Activated CD4-positive, alpha-beta memory T cell treated with anti-CD3 and anti-CD28 coated beads, Interleukin-2, amount 10 ng/mL, durations not matched to agents 7 days and 5 days (primary cell): Measurements from ENCODE around the gene VLDLR. TPM values are rescaled to one million over a fixed set of nuclear protein-coding genes. Genes with fewer than 3 reads are reported as not detected.

ENCODE experiments used
- CTCF ChIA-PET: fragments of 350-600 bp; sonication (Branson Sonifier 250); formaldehyde crosslinking; loops from one replicate; lab custom pipeline; 2021; ENCODE audit warnings: antibody characterized with exemption, inconsistent platforms; lab: Charles Lee
- POLR2A ChIA-PET: fragments of 350-600 bp; sonication (Branson Sonifier 250); formaldehyde crosslinking; loops from one replicate; lab custom pipeline; 2021; ENCODE audit warnings: antibody characterized with exemption; lab: Charles Lee
- DNase-seq: peaks from one replicate; pipeline ENCODE4 v3.0.0-alpha.2; 2020
- H3K27ac Mint-ChIP-seq: one replicate; pipeline ENCODE4 v1.8.0; 2021; ENCODE audit warnings: mild to moderate bottlenecking, mixed read lengths
- H3K27me3 Mint-ChIP-seq: one replicate; pipeline ENCODE4 v1.8.0; 2021; ENCODE audit warnings: mixed read lengths
- H3K36me3 Mint-ChIP-seq: one replicate; pipeline ENCODE4 v1.8.0; 2021; ENCODE audit warnings: low read depth, mixed read lengths
- H3K4me1 Mint-ChIP-seq: one replicate; pipeline ENCODE4 v1.8.0; 2021; ENCODE audit warnings: mixed read lengths
- H3K4me3 Mint-ChIP-seq: one replicate; pipeline ENCODE4 v1.8.0; 2021; ENCODE audit warnings: mild to moderate bottlenecking, mixed read lengths
- H3K9me3 Mint-ChIP-seq: one replicate; pipeline ENCODE4 v1.8.0; 2021; ENCODE audit warnings: mixed read lengths
- total RNA-seq, 2 experiments: library from RNA; stranded (reverse); gene quantifications; one replicate each; pipeline ENCODE4 v1.2.3, GENCODE V29; 2021

Gene VLDLR
- 10 to 100 TPM; 17.3 to 17.5 TPM for total RNA-seq

DNA sequence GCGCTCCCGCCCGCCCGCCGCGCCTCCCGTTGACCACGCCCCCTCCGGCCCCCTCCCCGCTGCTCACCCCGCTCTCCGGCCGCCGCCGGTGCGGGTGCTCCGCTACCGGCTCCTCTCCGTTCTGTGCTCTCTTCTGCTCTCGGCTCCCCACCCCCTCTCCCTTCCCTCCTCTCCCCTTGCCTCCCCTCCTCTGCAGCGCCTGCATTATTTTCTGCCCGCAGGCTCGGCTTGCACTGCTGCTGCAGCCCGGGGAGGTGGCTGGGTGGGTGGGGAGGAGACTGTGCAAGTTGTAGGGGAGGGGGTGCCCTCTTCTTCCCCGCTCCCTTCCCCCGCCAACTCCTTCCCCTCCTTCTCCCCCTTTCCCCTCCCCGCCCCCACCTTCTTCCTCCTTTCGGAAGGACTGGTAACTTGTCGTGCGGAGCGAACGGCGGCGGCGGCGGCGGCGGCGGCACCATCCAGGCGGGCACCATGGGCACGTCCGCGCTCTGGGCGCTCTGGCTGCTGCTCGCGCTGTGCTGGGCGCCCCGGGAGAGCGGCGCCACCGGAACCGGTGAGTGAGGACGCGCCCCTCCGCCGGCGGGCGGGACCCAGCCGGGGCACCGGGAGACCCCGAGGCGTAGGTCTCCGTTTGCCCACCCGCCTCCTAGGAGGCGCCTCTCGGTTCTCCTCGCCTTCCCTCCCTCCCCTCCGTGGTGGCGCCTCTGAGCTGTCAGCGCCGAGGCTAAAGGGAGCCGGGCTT, at the start of gene VLDLR:
Gene VLDLR, plus strand, starts transcription at position 66 of the 739 bp plus-strand sequence. Its CDS starts 403 bp downstream, at position 469.
- ChIA-PET POLR2A (interaction anchor here (0.7 to 1.5 kb wide), 4 partner anchors 17 to 222 kb away, joined by 3 to 11 read pairs (median 4); partner anchors contain the start of gene PUM3), CTCF (no interaction called here)
- H3K4me3 Mint-ChIP-seq: peak within 1 kb of the TSS; percentile 87
- peak within 1 kb of the TSS; percentile 70 for H3K27ac Mint-ChIP-seq
- DNase-seq: peak; percentile 43
- H3K36me3 Mint-ChIP-seq: peaks cover 14% of the 10 kb centered on the region
- H3K27me3 Mint-ChIP-seq: peaks cover 51% of the 10 kb centered on the region
- peaks cover 2% of the 10 kb centered on the region for H3K9me3 Mint-ChIP-seq
- H3K4me1 Mint-ChIP-seq: peaks cover 26% of the 10 kb centered on the region

GRCh38 chr9:2574203-2574602, 47.4 kb upstream of the VLDLR start:
- Mint-ChIP-seq H3K4me1 (no peaks in the 10 kb centered on the region), H3K36me3 (no peaks in the 10 kb centered on the region), H3K9me3 (no peaks in the 10 kb centered on the region), H3K4me3 (no peak overlapping the region), H3K27ac (no peak overlapping the region), H3K27me3 (peaks cover 7% of the 10 kb centered on the region)
- CTCF ChIA-PET: no interaction called here
- POLR2A ChIA-PET: no interaction called here
- DNase-seq: no peak

GRCh38 chr9:2576631-2577030, 45.0 kb upstream of the VLDLR start:
- Mint-ChIP-seq H3K36me3 (no peaks in the 10 kb centered on the region), H3K9me3 (no peaks in the 10 kb centered on the region), H3K4me1 (no peaks in the 10 kb centered on the region), H3K27me3 (peaks cover 7% of the 10 kb centered on the region), H3K4me3 (no peak overlapping the region), H3K27ac (no peak overlapping the region)
- CTCF ChIA-PET: no interaction called here
- DNase-seq: no peak
- POLR2A ChIA-PET: no interaction called here

GRCh38 chr9:2583308-2584013, 38.1 kb upstream of the VLDLR start:
- Mint-ChIP-seq H3K4me1 (peaks cover 10% of the 10 kb centered on the region), H3K36me3 (no peaks in the 10 kb centered on the region), H3K27ac (no peak overlapping the region), H3K9me3 (no peaks in the 10 kb centered on the region), H3K27me3 (peaks cover 14% of the 10 kb centered on the region), H3K4me3 (no peak overlapping the region)
- POLR2A ChIA-PET: no interaction called here
- CTCF ChIA-PET: interaction anchor here (1.3 kb wide), 1 partner anchor 169 kb away, joined by 3 read pairs; no protein-coding TSS in a partner anchor
- peak; percentile 19 for DNase-seq

DNA sequence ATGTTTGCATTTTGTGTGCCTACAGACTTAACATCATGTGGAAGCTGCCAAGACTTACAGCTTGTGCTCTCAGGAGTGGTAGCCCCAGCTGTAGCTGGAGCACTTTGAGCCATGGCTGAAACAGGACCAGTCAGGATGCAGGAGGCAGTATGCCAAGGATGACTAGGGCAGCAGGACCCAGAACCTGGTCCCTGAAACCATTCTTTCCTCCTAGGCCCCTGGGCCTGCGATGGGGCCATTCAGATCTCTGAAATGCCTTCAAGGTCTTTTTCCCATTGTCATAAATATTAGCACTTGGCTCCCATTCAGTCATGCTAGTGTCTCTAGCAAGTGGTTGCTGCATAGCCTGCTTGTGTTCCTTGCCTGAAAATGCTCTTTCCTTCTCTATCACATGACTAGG, 29.6 kb upstream of the VLDLR start:
- no peak overlapping the region for H3K27ac Mint-ChIP-seq
- H3K9me3 Mint-ChIP-seq: peaks cover 8% of the 10 kb centered on the region
- H3K36me3 Mint-ChIP-seq: peaks cover 4% of the 10 kb centered on the region
- no peak overlapping the region for H3K4me3 Mint-ChIP-seq
- ChIA-PET POLR2A (no interaction called here), CTCF (no interaction called here)
- H3K27me3 Mint-ChIP-seq: peaks cover 14% of the 10 kb centered on the region
- H3K4me1 Mint-ChIP-seq: no peaks in the 10 kb centered on the region
- no peak for DNase-seq

DNA sequence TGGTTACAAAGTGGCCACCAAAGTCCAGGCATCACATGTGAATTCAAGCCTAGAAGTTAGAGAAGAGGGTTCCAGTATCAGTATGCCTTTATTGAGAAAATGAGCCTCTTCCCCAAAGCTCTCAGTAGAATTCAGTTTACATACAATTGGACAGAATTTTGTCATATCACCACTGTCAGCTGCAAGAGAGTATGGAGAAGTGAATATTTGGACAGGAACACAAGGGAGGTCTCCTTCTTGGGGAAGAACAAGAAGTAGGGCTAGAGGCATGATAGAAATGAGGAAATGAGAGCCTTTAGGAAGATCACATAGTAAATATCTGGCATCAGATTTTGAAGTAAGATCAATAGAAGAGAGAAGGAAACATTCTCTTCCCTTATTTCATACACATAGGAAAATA, 27.8 kb upstream of the VLDLR start:
- DNase-seq: no peak
- no peaks in the 10 kb centered on the region for H3K4me1 Mint-ChIP-seq
- peaks cover 19% of the 10 kb centered on the region for H3K27me3 Mint-ChIP-seq
- H3K27ac Mint-ChIP-seq: no peak overlapping the region
- ChIA-PET CTCF (no interaction called here), POLR2A (no interaction called here)
- H3K4me3 Mint-ChIP-seq: no peak overlapping the region
- peaks cover 8% of the 10 kb centered on the region for H3K9me3 Mint-ChIP-seq
- peaks cover 4% of the 10 kb centered on the region for H3K36me3 Mint-ChIP-seq

DNA sequence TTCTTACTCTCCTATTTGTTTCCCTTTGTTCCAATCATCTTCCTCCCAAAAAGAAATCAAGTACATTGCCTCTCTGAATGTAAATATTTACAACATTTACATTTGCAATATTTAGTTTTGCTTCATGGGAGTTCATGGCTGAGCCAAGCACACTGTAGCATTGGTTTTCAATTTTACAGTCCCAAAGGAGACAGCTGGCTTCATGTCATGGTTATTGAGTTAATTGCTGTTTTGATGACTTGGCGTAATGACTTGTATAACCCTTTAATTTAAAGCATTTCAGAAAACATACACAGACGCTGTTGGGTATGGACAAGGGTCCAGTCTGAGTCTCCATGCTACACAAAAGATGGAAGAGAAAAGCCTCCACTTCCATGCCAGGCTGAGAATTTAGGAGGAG, 25.6 kb upstream of the VLDLR start:
- ChIA-PET CTCF (no interaction called here), POLR2A (no interaction called here)
- Mint-ChIP-seq H3K27ac (no peak overlapping the region), H3K36me3 (peaks cover 4% of the 10 kb centered on the region), H3K27me3 (peaks cover 23% of the 10 kb centered on the region), H3K4me1 (no peaks in the 10 kb centered on the region), H3K9me3 (peaks cover 8% of the 10 kb centered on the region), H3K4me3 (no peak overlapping the region)
- DNase-seq: no peak

DNA sequence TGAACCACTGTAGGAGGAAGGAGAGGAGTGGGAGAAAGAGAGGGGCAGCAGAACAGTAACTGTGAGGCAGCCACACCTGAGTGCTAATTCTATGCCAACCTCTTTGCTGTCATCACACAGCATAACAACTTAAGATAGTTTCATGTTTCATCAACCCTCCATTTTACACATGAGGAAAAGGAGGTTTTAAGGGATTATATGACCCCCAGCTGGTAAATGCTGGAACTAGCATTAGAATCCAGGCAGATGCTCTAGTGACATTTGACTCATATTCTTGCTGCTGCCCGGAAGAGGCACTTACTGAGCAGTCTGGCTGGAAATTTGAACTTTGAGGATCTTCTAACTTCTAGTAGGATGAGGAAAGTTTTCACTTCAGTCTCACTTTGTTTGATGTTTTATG, 24.1 kb upstream of the VLDLR start:
- Mint-ChIP-seq H3K9me3 (peaks cover 4% of the 10 kb centered on the region), H3K27me3 (peaks cover 29% of the 10 kb centered on the region), H3K36me3 (peaks cover 4% of the 10 kb centered on the region), H3K4me1 (no peaks in the 10 kb centered on the region), H3K4me3 (no peak overlapping the region), H3K27ac (no peak overlapping the region)
- CTCF ChIA-PET: no interaction called here
- POLR2A ChIA-PET: no interaction called here
- no peak for DNase-seq

GRCh38 chr9:2599896-2600295, 21.7 kb upstream of the VLDLR start:
- Mint-ChIP-seq H3K27ac (no peak overlapping the region), H3K9me3 (no peaks in the 10 kb centered on the region), H3K36me3 (no peaks in the 10 kb centered on the region), H3K4me3 (no peak overlapping the region), H3K4me1 (no peaks in the 10 kb centered on the region), H3K27me3 (peaks cover 20% of the 10 kb centered on the region)
- ChIA-PET POLR2A (no interaction called here), CTCF (no interaction called here)
- DNase-seq: no peak

DNA sequence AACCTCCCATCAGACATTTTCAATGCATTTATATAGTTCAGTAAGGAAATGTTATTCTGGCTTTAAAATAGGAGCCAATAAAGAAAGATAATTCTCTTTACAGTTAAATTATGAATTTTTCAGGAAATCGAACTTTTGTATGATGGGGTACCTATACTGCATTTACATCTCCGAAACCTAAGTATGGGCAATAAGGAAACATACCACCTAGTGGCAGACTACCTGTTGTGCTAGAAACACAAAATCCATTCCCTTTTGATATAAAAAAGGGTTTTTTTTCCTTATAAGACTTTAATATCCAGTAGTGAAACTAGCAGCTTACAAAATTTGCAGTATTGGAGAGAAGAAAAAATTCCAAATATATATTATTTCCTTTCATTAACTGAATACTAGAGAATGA, 21.3 kb upstream of the VLDLR start:
- H3K36me3 Mint-ChIP-seq: no peaks in the 10 kb centered on the region
- H3K27me3 Mint-ChIP-seq: peaks cover 20% of the 10 kb centered on the region
- no peaks in the 10 kb centered on the region for H3K4me1 Mint-ChIP-seq
- H3K4me3 Mint-ChIP-seq: no peak overlapping the region
- no peaks in the 10 kb centered on the region for H3K9me3 Mint-ChIP-seq
- POLR2A ChIA-PET: no interaction called here
- CTCF ChIA-PET: no interaction called here
- no peak for DNase-seq
- H3K27ac Mint-ChIP-seq: no peak overlapping the region

DNA sequence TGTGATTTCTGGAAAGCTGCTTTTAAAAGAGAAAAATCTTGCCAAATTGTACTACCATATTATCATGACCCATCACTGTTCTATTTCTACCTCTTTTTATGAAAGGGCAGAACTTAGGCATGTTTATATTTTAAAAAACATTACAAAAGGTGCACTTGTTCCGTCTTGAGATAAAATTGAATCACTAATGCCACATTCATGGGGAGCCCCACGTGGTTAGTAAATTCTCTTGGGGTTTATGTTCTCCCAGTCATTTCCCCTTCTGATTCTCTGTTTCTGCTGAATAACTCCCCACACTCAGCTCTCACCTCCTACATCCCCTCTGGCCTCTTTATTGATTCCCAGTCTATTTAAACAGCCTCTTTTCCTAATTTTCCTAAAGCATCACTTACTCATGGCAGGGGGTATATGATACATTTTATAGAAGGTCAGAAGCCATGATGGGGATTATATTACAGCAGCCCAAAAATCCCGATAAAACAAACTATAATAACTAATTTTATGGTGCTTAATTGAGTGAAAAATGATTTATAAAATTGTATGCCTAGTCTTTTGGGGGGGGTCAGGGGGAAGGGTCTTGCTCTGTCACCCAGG, 19.7 kb upstream of the VLDLR start:
- POLR2A ChIA-PET: no interaction called here
- Mint-ChIP-seq H3K9me3 (no peaks in the 10 kb centered on the region), H3K4me3 (no peak overlapping the region), H3K4me1 (no peaks in the 10 kb centered on the region), H3K27me3 (peaks cover 17% of the 10 kb centered on the region), H3K36me3 (no peaks in the 10 kb centered on the region), H3K27ac (no peak overlapping the region)
- DNase-seq: no peak
- CTCF ChIA-PET: no interaction called here

DNA sequence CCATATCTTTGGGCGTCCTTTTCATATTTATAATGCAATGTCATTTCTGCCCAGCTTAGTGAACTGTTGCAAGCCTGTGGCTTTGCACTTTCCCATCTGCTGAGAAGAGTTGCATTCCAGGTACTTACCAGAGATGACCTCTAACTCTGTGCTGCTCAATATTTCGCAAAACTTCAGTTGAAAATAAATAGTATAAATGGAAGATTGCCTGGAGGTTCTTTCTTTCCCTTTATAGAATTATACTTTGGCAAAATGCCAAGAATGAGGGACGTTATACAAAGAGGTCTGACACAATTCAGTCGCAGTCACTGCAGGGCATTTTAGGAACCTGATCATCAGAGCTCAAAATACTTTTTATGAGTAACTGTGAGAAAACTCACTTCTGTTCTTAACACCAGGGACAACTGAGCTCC, 18.9 kb upstream of the VLDLR start:
- DNase-seq: no peak
- H3K36me3 Mint-ChIP-seq: no peaks in the 10 kb centered on the region
- H3K4me3 Mint-ChIP-seq: no peak overlapping the region
- peaks cover 15% of the 10 kb centered on the region for H3K27me3 Mint-ChIP-seq
- POLR2A ChIA-PET: no interaction called here
- CTCF ChIA-PET: no interaction called here
- no peak overlapping the region for H3K27ac Mint-ChIP-seq
- no peaks in the 10 kb centered on the region for H3K9me3 Mint-ChIP-seq
- no peaks in the 10 kb centered on the region for H3K4me1 Mint-ChIP-seq

DNA sequence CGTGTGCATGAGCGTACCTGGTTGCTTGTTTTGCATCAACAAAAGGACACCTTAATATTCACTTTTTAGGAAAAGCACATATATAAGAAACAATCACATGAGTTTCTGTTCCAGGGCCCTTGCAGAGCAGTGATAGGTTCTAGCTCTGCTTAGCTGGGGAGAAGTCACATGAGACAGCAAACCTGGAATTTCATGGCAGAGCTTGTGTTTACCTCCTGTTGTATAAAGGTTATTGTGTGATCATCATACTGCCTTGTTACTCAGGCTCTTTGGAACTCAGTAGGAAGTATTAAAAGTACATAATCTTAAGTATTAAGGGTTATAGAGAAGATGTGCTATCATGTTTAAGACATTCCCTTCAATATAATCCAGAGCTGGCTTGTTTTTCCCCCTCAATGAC, 18.0 kb upstream of the VLDLR start:
- H3K27me3 Mint-ChIP-seq: peaks cover 14% of the 10 kb centered on the region
- no peak for DNase-seq
- ChIA-PET CTCF (no interaction called here), POLR2A (interaction anchor here (0.6 to 1.4 kb wide), 3 partner anchors 10 to 23 kb away, joined by 3 read pairs; no protein-coding TSS in a partner anchor)
- H3K4me3 Mint-ChIP-seq: no peak overlapping the region
- H3K27ac Mint-ChIP-seq: no peak overlapping the region
- H3K9me3 Mint-ChIP-seq: no peaks in the 10 kb centered on the region
- H3K36me3 Mint-ChIP-seq: no peaks in the 10 kb centered on the region
- no peaks in the 10 kb centered on the region for H3K4me1 Mint-ChIP-seq
